ENCODE results near the gene ANK2. TPM values are rescaled to one million over a fixed set of nuclear protein-coding genes. Genes with fewer than 3 reads are reported as not detected.

Gene ANK2
- total RNA-seq, 2 experiments from 2014 or later = 0.36 TPM; not detected in 1

DNA sequence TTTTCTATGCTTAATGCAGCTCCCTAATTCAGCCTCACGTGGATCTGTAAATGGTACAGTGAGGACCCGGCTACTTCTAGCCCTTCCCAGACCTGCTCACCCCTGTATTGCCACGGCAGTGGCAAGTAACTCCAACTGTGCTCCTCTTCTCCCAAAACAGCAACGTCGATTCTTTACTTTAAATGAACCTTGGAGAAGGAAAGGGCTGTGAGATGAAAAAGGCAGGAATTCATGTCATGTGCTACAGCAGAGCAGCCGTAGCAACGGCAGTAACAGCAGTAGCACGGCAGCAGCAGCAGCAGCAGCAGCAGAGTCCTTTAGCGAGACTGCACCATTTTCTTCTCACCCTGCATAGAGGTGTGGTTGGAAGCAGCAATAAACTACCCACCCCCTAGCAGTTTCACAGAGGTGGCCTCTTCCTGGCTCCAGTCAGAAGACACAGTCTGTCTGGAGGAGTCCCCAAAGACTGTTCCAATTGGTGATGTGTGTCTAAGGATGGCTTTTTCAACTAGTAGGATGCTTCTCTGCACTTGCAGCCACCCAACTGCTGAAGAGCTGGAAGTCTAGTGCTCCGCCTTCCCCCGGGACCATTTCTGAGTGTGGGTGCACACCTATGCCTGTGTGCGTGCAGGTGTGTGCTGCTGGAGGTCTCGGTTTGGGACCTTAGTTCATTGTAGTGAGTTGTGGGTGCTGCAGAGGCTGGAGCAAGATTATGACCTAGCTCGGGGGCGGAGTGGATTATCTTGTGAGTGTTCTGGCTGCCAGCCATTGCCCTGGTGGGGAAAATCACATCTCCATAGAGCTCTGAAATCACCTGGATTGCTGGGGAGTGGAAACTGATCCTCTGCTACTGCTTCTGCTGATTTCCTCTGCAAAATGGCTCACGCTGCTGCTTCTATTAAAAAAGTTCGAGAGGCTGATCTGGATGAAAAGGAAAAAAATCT, 67.2 kb downstream of the ANK2 start:
- H3K4me3 ChIP-seq (ENCODE audit: low read length) = no peak overlapping the region
- Mint-ChIP-seq H3K36me3 (ENCODE audit: low read depth) (no peaks in the 10 kb centered on the region), H3K9me3 (no peaks in the 10 kb centered on the region), H3K27me3 (peaks cover 8% of the 10 kb centered on the region), H3K4me1 (ENCODE audit: low read depth) (no peaks in the 10 kb centered on the region), H3K4me3 (no peak overlapping the region), H3K27ac (no peak overlapping the region)
- H3K27ac ChIP-seq (ENCODE audit: low read depth in 1 of 2, low read length in 2 of 2) = no peak overlapping the region
- H3K36me3 ChIP-seq (ENCODE audit: insufficient read depth, low read length) = no peaks in the 10 kb centered on the region
- H3K27me3 ChIP-seq (ENCODE audit: control insufficient read depth in 1 of 2, insufficient read depth in 2 of 2, low read length in 2 of 2) = no peaks in the 10 kb centered on the region
- no peaks in the 10 kb centered on the region for H3K4me1 ChIP-seq (ENCODE audit: insufficient read depth, low read length)
- H3K9me3 ChIP-seq (ENCODE audit: control insufficient read depth in 1 of 2, insufficient read depth in 1 of 2, low read length in 2 of 2) = peaks cover 0 to 3% of the 10 kb centered on the region in 2 experiments
- TF ChIP-seq, protein P1, sequence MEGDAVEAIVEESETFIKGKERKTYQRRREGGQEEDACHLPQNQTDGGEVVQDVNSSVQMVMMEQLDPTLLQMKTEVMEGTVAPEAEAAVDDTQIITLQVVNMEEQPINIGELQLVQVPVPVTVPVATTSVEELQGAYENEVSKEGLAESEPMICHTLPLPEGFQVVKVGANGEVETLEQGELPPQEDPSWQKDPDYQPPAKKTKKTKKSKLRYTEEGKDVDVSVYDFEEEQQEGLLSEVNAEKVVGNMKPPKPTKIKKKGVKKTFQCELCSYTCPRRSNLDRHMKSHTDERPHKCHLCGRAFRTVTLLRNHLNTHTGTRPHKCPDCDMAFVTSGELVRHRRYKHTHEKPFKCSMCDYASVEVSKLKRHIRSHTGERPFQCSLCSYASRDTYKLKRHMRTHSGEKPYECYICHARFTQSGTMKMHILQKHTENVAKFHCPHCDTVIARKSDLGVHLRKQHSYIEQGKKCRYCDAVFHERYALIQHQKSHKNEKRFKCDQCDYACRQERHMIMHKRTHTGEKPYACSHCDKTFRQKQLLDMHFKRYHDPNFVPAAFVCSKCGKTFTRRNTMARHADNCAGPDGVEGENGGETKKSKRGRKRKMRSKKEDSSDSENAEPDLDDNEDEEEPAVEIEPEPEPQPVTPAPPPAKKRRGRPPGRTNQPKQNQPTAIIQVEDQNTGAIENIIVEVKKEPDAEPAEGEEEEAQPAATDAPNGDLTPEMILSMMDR (IDR thresholded peaks at IDR 0.05) = no peak
- ATAC-seq (ENCODE audit: poor library complexity) (no peak), DNase-seq (no peak)
- intact Hi-C loops (cut with DNase I, micrococcal nuclease) = no loop called here
- POLR2A ChIA-PET = no interaction called here
- CTCF ChIA-PET = no interaction called here

DNA sequence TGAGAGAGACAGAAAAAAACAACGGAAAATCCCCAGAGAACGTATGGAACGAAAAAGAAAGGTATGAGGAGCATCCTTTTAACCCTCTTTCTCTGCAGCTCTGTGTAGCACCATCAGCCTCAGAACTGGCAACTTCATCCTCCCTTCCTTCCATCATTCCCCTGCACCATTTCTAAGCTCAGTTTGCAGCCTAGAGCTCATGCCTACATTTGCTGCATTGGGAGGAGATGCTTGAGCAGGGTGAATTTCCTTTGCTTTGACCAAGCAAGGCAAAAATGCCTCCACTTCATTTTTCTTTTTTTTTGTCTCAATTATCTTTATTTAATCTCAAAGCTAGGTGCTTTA, 67.9 kb downstream of the ANK2 start:
- TF ChIP-seq, protein P1 (IDR thresholded peaks at IDR 0.05) = no peak
- no peaks in the 10 kb centered on the region for H3K4me1 Mint-ChIP-seq (ENCODE audit: low read depth)
- peaks cover 8% of the 10 kb centered on the region for H3K27me3 Mint-ChIP-seq

DNA sequence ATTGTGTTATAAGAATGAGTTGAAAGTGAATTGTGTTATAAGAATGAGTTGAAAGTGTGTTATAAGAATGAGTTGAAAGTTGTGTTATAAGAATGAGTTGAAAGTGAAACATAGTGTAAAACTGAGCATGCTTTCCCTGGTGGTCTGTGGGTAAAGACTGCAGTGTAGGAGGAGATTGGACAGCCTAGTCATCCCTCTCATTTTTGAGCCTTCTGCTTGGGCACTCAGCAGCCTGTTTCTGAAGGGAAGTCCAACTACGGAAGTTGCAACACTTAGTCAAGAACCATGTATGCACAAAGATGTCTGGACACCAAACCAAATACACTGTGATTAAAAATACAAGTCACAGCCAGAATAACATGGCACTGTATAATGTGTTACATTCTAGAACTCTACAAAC, 72.6 kb downstream of the ANK2 start:
- H3K27ac Mint-ChIP-seq = no peak overlapping the region
- ATAC-seq (ENCODE audit: poor library complexity) (no peak), DNase-seq (no peak)
- intact Hi-C loops (cut with DNase I, micrococcal nuclease) = no loop called here
- no peaks in the 10 kb centered on the region for H3K36me3 ChIP-seq (ENCODE audit: insufficient read depth, low read length)
- POLR2A ChIA-PET = no interaction called here
- H3K36me3 Mint-ChIP-seq (ENCODE audit: low read depth) = no peaks in the 10 kb centered on the region
- H3K4me1 Mint-ChIP-seq (ENCODE audit: low read depth) = no peaks in the 10 kb centered on the region
- peaks cover 6% of the 10 kb centered on the region for H3K27me3 Mint-ChIP-seq
- no peaks in the 10 kb centered on the region for H3K4me1 ChIP-seq (ENCODE audit: insufficient read depth, low read length)
- H3K27me3 ChIP-seq (ENCODE audit: control insufficient read depth in 1 of 2, insufficient read depth in 2 of 2, low read length in 2 of 2) = no peaks in the 10 kb centered on the region
- CTCF ChIA-PET = no interaction called here
- no peak overlapping the region for H3K4me3 Mint-ChIP-seq
- no peaks in the 10 kb centered on the region for H3K9me3 ChIP-seq (ENCODE audit: control insufficient read depth in 1 of 2, insufficient read depth in 1 of 2, low read length in 2 of 2)
- H3K9me3 Mint-ChIP-seq = no peaks in the 10 kb centered on the region
- H3K27ac ChIP-seq (ENCODE audit: low read depth in 1 of 2, low read length in 2 of 2) = no peak overlapping the region
- no peak overlapping the region for H3K4me3 ChIP-seq (ENCODE audit: low read length)
- TF ChIP-seq, protein P1 (IDR thresholded peaks at IDR 0.05) = no peak

More for the DNA sequence above, 67.9 kb downstream of the ANK2 start:
- no peaks in the 10 kb centered on the region for H3K9me3 Mint-ChIP-seq
- Histone ChIP-seq H3K9me3 (ENCODE audit: control insufficient read depth in 1 of 2, insufficient read depth in 1 of 2, low read length in 2 of 2) (peaks cover 0 to 3% of the 10 kb centered on the region in 2 experiments), H3K4me3 (ENCODE audit: low read length) (no peak overlapping the region), H3K27ac (ENCODE audit: low read depth in 1 of 2, low read length in 2 of 2) (no peak overlapping the region), H3K4me1 (ENCODE audit: insufficient read depth, low read length) (no peaks in the 10 kb centered on the region), H3K36me3 (ENCODE audit: insufficient read depth, low read length) (no peaks in the 10 kb centered on the region), H3K27me3 (ENCODE audit: control insufficient read depth in 1 of 2, insufficient read depth in 2 of 2, low read length in 2 of 2) (no peaks in the 10 kb centered on the region)
- no peak overlapping the region for H3K4me3 Mint-ChIP-seq
- DNase-seq = no peak
- H3K27ac Mint-ChIP-seq = no peak overlapping the region
- intact Hi-C loops (cut with DNase I, micrococcal nuclease) = no loop called here
- ATAC-seq (ENCODE audit: poor library complexity) = no peak
- POLR2A ChIA-PET = no interaction called here
- H3K36me3 Mint-ChIP-seq (ENCODE audit: low read depth) = no peaks in the 10 kb centered on the region
- CTCF ChIA-PET = no interaction called here

All from CD4-positive, alpha-beta T cell (primary cell).